Measurements from ENCODE around the gene TMEM82. TPM values are rescaled to one million over a fixed set of nuclear protein-coding genes. Genes with fewer than 3 reads are reported as not detected.

The TMEM82 gene
- total and polyA plus RNA-seq, 9 of the 15 experiments (the other 6 are each of a cell fraction or from before 2014, with no cell fraction given) = not detected

GRCh38 chr1:15762546-15762945 is 20.2 kb downstream of the TMEM82 start:
- 0 out of 4 replicates have a peak overlapping the region, but pooled peaks of 1 of the 2 experiments have one; percentile 6 for H3K9ac ChIP-seq (ENCODE audit: insufficient read depth in 1 of 2, low read depth in 2 of 2, low read length in 2 of 2)
- WGBS (ENCODE audit: insufficient coverage, low coverage, missing lambda C conversion rate) = 13% methylated on average over 10 of the region's 10 CpGs
- no peaks in the 10 kb centered on the region for H3K79me2 ChIP-seq (ENCODE audit: control insufficient read depth, insufficient read depth, low read length)
- no peaks in the 10 kb centered on the region for H3K9me1 ChIP-seq (ENCODE audit: control insufficient read depth, insufficient read depth, low read length)
- intact Hi-C loops (cut with micrococcal nuclease) = no loop called here
- ChIA-PET POLR2A (interaction anchor here (0.5 to 0.8 kb wide), 2 partner anchors 16 to 55 kb away, joined by 3 to 4 read pairs; no protein-coding TSS in a partner anchor), CTCF (ENCODE audit: low intra/inter-chr PET ratio) (no interaction called here)
- peaks cover 24 to 66% of the 10 kb centered on the region in 2 experiments; a peak in 4 of 5 replicates for H3K27me3 ChIP-seq (ENCODE audit: control insufficient read depth in 2 of 2, insufficient read depth in 2 of 2, low read length in 2 of 2)
- peaks cover 6% of the 10 kb centered on the region for H4K20me1 ChIP-seq (replicated peaks; ENCODE audit: control insufficient read depth, insufficient read depth, low read length)
- no TSS peak for BruUV-seq (replicated peaks)
- DNase-seq (ENCODE audit: extremely low read depth in 1 of 4, low spot score in 3 of 4) (no peak), FAIRE-seq (no peak), ATAC-seq (no peak)
- H3K27ac ChIP-seq (ENCODE audit: extremely low read depth, low read depth, low read length) = no peak overlapping the region
- H3K4me1 ChIP-seq (replicated peaks in 1 of 2; ENCODE audit: control insufficient read depth in 2 of 2, insufficient read depth in 2 of 2, low read length in 2 of 2) = peaks cover 15 to 47% of the 10 kb centered on the region in 2 experiments; a peak in 4 of 5 replicates
- H2AFZ ChIP-seq (ENCODE audit: low read depth, low read length) = no peak overlapping the region
- in situ Hi-C loops (cut with MboI) = no loop called here
- no peaks in the 10 kb centered on the region for H3K36me3 ChIP-seq (ENCODE audit: control insufficient read depth, insufficient read depth, low read length)
- no peak overlapping the region for H3K4me3 ChIP-seq
- H3K9me3 ChIP-seq (replicated peaks; ENCODE audit: control insufficient read depth, insufficient read depth, low read depth, low read length) = no peaks in the 10 kb centered on the region
- no peak overlapping the region for H3K4me2 ChIP-seq (ENCODE audit: insufficient read depth, low read length)
- TF ChIP-seq GATAD2A (IDR thresholded peaks at IDR 0.05) = no peak
- TF ChIP-seq NFE2 (IDR thresholded peaks at IDR 0.05; ENCODE audit: low read depth) = no peak
- no peak for TF ChIP-seq PYGO2 (tag; IDR thresholded peaks at IDR 0.05)
- no peak for TF ChIP-seq GABPB2 (CRISPR knock-in tag; conservative IDR thresholded peaks at IDR 0.05)

GRCh38 chr1:15764269-15764764 is 22.0 kb downstream of the TMEM82 start:
- no peak overlapping the region for H3K4me3 ChIP-seq
- WGBS (ENCODE audit: insufficient coverage, low coverage, missing lambda C conversion rate) = 9% methylated on average over 10 of the region's 10 CpGs
- CTCF ChIA-PET (ENCODE audit: low intra/inter-chr PET ratio) = no interaction called here
- H3K27ac ChIP-seq (ENCODE audit: extremely low read depth, low read depth, low read length) = no peak overlapping the region
- ATAC-seq = peak; percentile 56
- intact Hi-C loops (cut with micrococcal nuclease) (no loop called here), in situ Hi-C loops (cut with MboI) (no loop called here)
- no peaks in the 10 kb centered on the region for H3K36me3 ChIP-seq (ENCODE audit: control insufficient read depth, insufficient read depth, low read length)
- H3K4me2 ChIP-seq (ENCODE audit: insufficient read depth, low read length) = no peak overlapping the region
- H2AFZ ChIP-seq (ENCODE audit: low read depth, low read length) = no peak overlapping the region
- peak overlapping the region in 1 of 2 experiments; percentile 24; a peak in 1 of 4 replicates for H3K9ac ChIP-seq (ENCODE audit: insufficient read depth in 1 of 2, low read depth in 2 of 2, low read length in 2 of 2)
- no TSS peak for BruUV-seq (replicated peaks)
- no peak for FAIRE-seq
- TF ChIP-seq USF1 (CRISPR knock-in tag; IDR thresholded peaks at IDR 0.05) (no peak), SPI1 (IDR thresholded peaks at IDR 0.05; ENCODE audit: borderline replicate concordance, low read depth, low read length) (0 out of 2 replicates have a peak, but pooled peaks have one; percentile 3), POU5F1 (IDR thresholded peaks at IDR 0.05; ENCODE audit: borderline replicate concordance, low read depth, low read length, partially characterized antibody) (no peak)
- DNase-seq (ENCODE audit: extremely low read depth in 1 of 4, low spot score in 3 of 4) = peak in 3 of 4 experiments; percentile 36 to 67 (median 63)
- no peaks in the 10 kb centered on the region for H3K79me2 ChIP-seq (ENCODE audit: control insufficient read depth, insufficient read depth, low read length)
- H3K27me3 ChIP-seq (ENCODE audit: control insufficient read depth in 2 of 2, insufficient read depth in 2 of 2, low read length in 2 of 2) = peaks cover 26 to 70% of the 10 kb centered on the region in 2 experiments; a peak in 4 of 5 replicates
- no peaks in the 10 kb centered on the region for H3K9me1 ChIP-seq (ENCODE audit: control insufficient read depth, insufficient read depth, low read length)
- H3K4me1 ChIP-seq (replicated peaks in 1 of 2; ENCODE audit: control insufficient read depth in 2 of 2, insufficient read depth in 2 of 2, low read length in 2 of 2) = peaks cover 15 to 32% of the 10 kb centered on the region in 2 experiments; a peak in 4 of 5 replicates
- no peaks in the 10 kb centered on the region for H3K9me3 ChIP-seq (replicated peaks; ENCODE audit: control insufficient read depth, insufficient read depth, low read depth, low read length)
- POLR2A ChIA-PET = interaction anchor here (0.5 to 2.1 kb wide), 3 partner anchors 9 to 51 kb away, joined by 4 to 6 read pairs (median 4); no protein-coding TSS in a partner anchor
- H4K20me1 ChIP-seq (replicated peaks; ENCODE audit: control insufficient read depth, insufficient read depth, low read length) = peaks cover 3% of the 10 kb centered on the region; the same call in 1 of the 2 replicates
